Measurements from ENCODE around the gene COL24A1.

DNA sequence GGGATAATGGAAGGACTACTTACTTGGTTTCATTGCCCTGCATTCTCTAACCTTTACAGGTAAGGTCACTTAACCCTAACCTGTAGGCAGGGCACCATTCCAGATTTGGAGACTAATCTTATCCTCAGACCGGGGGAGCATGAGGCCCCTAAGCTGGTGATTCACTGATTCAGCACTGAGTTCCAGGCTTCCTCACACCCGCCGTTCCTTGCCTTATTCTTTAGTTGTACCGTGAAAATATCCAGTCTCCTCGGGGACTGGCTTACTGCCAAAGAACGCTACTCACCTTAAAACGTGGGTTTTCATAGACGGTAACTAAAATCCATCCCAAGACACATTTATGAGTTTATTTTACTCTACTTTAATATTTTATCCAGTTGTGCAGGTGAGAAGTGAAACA lies 44.3 kb upstream of the COL24A1 start:
- TF ChIP-seq, protein P1, sequence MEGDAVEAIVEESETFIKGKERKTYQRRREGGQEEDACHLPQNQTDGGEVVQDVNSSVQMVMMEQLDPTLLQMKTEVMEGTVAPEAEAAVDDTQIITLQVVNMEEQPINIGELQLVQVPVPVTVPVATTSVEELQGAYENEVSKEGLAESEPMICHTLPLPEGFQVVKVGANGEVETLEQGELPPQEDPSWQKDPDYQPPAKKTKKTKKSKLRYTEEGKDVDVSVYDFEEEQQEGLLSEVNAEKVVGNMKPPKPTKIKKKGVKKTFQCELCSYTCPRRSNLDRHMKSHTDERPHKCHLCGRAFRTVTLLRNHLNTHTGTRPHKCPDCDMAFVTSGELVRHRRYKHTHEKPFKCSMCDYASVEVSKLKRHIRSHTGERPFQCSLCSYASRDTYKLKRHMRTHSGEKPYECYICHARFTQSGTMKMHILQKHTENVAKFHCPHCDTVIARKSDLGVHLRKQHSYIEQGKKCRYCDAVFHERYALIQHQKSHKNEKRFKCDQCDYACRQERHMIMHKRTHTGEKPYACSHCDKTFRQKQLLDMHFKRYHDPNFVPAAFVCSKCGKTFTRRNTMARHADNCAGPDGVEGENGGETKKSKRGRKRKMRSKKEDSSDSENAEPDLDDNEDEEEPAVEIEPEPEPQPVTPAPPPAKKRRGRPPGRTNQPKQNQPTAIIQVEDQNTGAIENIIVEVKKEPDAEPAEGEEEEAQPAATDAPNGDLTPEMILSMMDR (IDR thresholded peaks at IDR 0.05), result no peak
- TF ChIP-seq EZH2 (IDR thresholded peaks at IDR 0.05; ENCODE audit: borderline replicate concordance, insufficient read depth, low read depth, low read length, poor library complexity, severe bottlenecking), result no peak
